Amygdala (tissue), 56 donors: ENCODE data around the gene SOX6.

ENCODE experiments used
- DNase-seq, 56 donors: peaks; one replicate each; lab custom pipeline; 2025; lab: John Stamatoyannopoulos, UW

Gene SOX6

GRCh38 chr11:16204261-16204660 is 152.1 kb downstream of the SOX6 start:
- no peak for DNase-seq

GRCh38 chr11:16195651-16196050 is 160.7 kb downstream of the SOX6 start:
- no peak for DNase-seq

GRCh38 chr11:16194566-16194965 is 161.8 kb downstream of the SOX6 start:
- DNase-seq: peak in 4 of 56 donors; percentile 2 to 39 (median 12)

- peak in 1 of 56 donors; percentile 2 for DNase-seq
Measured at GRCh38 chr11:16193897-16194381, 162.4 kb downstream of the SOX6 start.

GRCh38 chr11:16191868-16192240 is 164.5 kb downstream of the SOX6 start:
- peak in 3 of 56 donors; percentile 2 to 29 (median 20) for DNase-seq

GRCh38 chr11:16191212-16191867 is 165.0 kb downstream of the SOX6 start:
- DNase-seq: peak in 7 of 56 donors; percentile 1 to 29 (median 11)

- DNase-seq: no peak
Measured at GRCh38 chr11:16186680-16187079, 169.7 kb downstream of the SOX6 start.

- no peak for DNase-seq
Measured at GRCh38 chr11:16185042-16185441, 171.3 kb downstream of the SOX6 start.

GRCh38 chr11:16184588-16184987 is 171.8 kb downstream of the SOX6 start:
- no peak for DNase-seq

- DNase-seq: no peak
Measured at GRCh38 chr11:16182553-16182952, 173.8 kb downstream of the SOX6 start.

GRCh38 chr11:16180868-16181267 is 175.5 kb downstream of the SOX6 start:
- no peak for DNase-seq

GRCh38 chr11:16179676-16180075 is 176.7 kb downstream of the SOX6 start:
- no peak for DNase-seq

GRCh38 chr11:16178273-16178672 is 178.1 kb downstream of the SOX6 start:
- no peak for DNase-seq

- DNase-seq: no peak
Measured at GRCh38 chr11:16177688-16178087, 178.7 kb downstream of the SOX6 start.

- DNase-seq: no peak
Measured at GRCh38 chr11:16173798-16174197, 182.5 kb downstream of the SOX6 start.

GRCh38 chr11:16171882-16172281 is 184.5 kb downstream of the SOX6 start:
- DNase-seq: no peak

GRCh38 chr11:16169956-16170847 is 186.1 kb downstream of the SOX6 start:
- DNase-seq: no peak

GRCh38 chr11:16169541-16169940 is 186.8 kb downstream of the SOX6 start:
- no peak for DNase-seq

GRCh38 chr11:16167706-16168487 is 188.4 kb downstream of the SOX6 start:
- no peak for DNase-seq

GRCh38 chr11:16166571-16166970 is 189.8 kb downstream of the SOX6 start:
- DNase-seq: no peak

- DNase-seq: no peak
Measured at GRCh38 chr11:16160146-16160545, 196.2 kb downstream of the SOX6 start.
